Measurements from ENCODE around the gene TMEM106B.
"Not testable (repeated sequence)": the region's sequence is repeated elsewhere in the genome, so short reads cannot be mapped to it uniquely, and the experiment has no call there.

TMEM106B gene

GRCh38 chr7:12211054-12211710 is at the start of gene TMEM106B:
TMEM106B (plus strand) TSS chr7:12211294; CDS start chr7:12214811, 3,517 bp downstream.
- in situ Hi-C loops (cut with HindIII; ENCODE audit: low sequenced_read_pairs), result no loop called here

- in situ Hi-C loops (cut with HindIII; ENCODE audit: low sequenced_read_pairs), result no loop called here
Measured at GRCh38 chr7:12162415-12163113, 48.5 kb upstream of the TMEM106B start.

- in situ Hi-C loops (cut with HindIII; ENCODE audit: low sequenced_read_pairs), result not testable (repeated sequence)
Measured at GRCh38 chr7:12168065-12168464, 43.0 kb upstream of the TMEM106B start.

GRCh38 chr7:12169981-12170820 is 40.9 kb upstream of the TMEM106B start:
- in situ Hi-C loops (cut with HindIII; ENCODE audit: low sequenced_read_pairs), result not testable (repeated sequence)

- in situ Hi-C loops (cut with HindIII; ENCODE audit: low sequenced_read_pairs), result no loop called here
Measured at GRCh38 chr7:12173671-12174070, 37.4 kb upstream of the TMEM106B start.

GRCh38 chr7:12174931-12175330 is 36.2 kb upstream of the TMEM106B start:
- in situ Hi-C loops (cut with HindIII; ENCODE audit: low sequenced_read_pairs), result no loop called here

GRCh38 chr7:12178317-12178716 is 32.8 kb upstream of the TMEM106B start:
- in situ Hi-C loops (cut with HindIII; ENCODE audit: low sequenced_read_pairs), result no loop called here

- in situ Hi-C loops (cut with HindIII; ENCODE audit: low sequenced_read_pairs), result no loop called here
Measured at GRCh38 chr7:12194426-12194825, 16.7 kb upstream of the TMEM106B start.

- in situ Hi-C loops (cut with HindIII; ENCODE audit: low sequenced_read_pairs), result no loop called here
Measured at GRCh38 chr7:12196386-12196785, 14.7 kb upstream of the TMEM106B start.

- in situ Hi-C loops (cut with HindIII; ENCODE audit: low sequenced_read_pairs), result no loop called here
Measured at GRCh38 chr7:12199363-12199762, 11.7 kb upstream of the TMEM106B start.

- in situ Hi-C loops (cut with HindIII; ENCODE audit: low sequenced_read_pairs), result no loop called here
Measured at GRCh38 chr7:12207046-12207445, 4.0 kb upstream of the TMEM106B start.

GRCh38 chr7:12209221-12209620 is 1.9 kb upstream of the TMEM106B start:
- in situ Hi-C loops (cut with HindIII; ENCODE audit: low sequenced_read_pairs), result no loop called here

- in situ Hi-C loops (cut with HindIII; ENCODE audit: low sequenced_read_pairs), result no loop called here
Measured at GRCh38 chr7:12210179-12211053, 678 bp upstream of the TMEM106B start.

- in situ Hi-C loops (cut with HindIII; ENCODE audit: low sequenced_read_pairs), result no loop called here
Measured at GRCh38 chr7:12211711-12212485, 804 bp downstream of the TMEM106B start.

GRCh38 chr7:12217311-12217710 is 6.2 kb downstream of the TMEM106B start:
- in situ Hi-C loops (cut with HindIII; ENCODE audit: low sequenced_read_pairs), result no loop called here

- in situ Hi-C loops (cut with HindIII; ENCODE audit: low sequenced_read_pairs), result no loop called here
Measured at GRCh38 chr7:12220389-12221046, 9.4 kb downstream of the TMEM106B start.

- in situ Hi-C loops (cut with HindIII; ENCODE audit: low sequenced_read_pairs), result no loop called here
Measured at GRCh38 chr7:12221414-12221813, 10.3 kb downstream of the TMEM106B start.

GRCh38 chr7:12222889-12223579 is 11.9 kb downstream of the TMEM106B start:
- in situ Hi-C loops (cut with HindIII; ENCODE audit: low sequenced_read_pairs), result no loop called here

- in situ Hi-C loops (cut with HindIII; ENCODE audit: low sequenced_read_pairs), result not testable (repeated sequence)
Measured at GRCh38 chr7:12225017-12225416, 13.9 kb downstream of the TMEM106B start.

All from endothelial cell of hepatic sinusoid (primary cell).